HG03060 (cell line): ENCODE data around the gene CFAP47.
"Not testable (repeated sequence)": the region's sequence is repeated elsewhere in the genome, so short reads cannot be mapped to it uniquely, and the experiment has no call there.

Experiments used
- ATAC-seq: cut with Tn5 transposase; IDR thresholded peaks from one replicate; pipeline ENCODE4 v1.9.1; 2021; ENCODE audit warnings: low read depth, moderate number of reproducible peaks; ENCODE audit not compliant: unreplicated experiment

Gene CFAP47, protein sequence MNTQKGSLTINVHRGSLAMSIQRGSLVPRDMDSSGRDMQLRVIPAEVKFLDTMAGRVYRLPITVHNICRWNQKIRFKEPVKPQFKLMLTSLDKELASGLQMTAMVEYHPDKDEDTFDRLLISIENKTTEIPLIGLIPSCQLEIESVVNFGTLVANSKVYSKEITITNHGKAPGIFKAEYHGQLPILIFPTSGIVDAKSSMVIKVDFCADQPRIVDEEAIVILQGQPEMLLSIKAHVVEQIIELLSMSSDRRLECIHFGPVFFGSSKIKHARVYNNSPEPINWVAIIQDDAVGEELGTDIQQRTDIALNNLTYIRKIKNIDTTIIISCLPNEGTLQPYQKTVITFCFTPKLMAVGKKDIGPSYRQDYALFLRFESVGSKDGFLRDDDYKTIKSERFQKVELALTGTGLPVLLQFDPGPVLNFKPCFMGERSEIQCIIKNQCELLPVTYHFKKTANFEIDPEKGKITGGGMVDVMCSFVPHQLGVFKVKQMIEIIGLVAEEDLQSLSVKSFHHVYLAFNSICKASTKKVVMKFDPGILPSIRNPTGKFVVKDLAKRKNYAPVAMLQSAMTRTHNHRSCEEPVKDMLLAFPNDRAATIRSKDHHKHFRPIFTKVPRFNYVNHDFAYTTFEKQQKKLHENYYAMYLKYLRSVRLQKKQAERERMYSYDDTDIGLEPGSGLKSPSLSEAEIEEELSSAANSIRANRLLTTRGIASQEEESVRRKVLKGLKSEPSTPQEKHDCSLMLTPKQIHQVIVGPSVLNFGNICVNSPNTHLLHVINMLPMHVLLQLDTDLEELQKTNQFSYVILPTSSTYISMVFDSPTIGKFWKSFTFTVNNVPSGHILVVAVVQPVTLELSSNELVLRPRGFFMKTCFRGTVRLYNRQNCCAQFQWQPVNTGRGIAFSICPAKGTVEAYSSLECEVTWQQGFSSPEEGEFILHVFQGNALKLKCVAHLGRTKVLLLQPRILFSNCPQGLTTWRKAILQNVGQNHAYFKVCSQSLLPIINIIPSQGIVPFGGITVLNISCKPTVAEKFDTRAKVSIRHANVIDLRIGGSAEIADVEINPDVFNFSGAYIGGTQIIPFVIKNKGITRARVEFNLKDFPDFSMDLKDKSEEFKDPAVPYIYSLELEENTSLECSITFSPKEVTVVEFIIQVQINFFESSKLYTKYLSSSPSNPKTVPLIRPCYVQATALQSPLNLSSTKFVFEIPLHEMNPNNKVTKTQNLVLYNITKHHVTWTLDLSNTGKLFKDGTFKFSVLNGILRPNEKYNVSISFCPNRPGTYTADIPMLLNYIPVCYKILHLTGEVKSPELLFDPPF (N-terminal part only)

DNA sequence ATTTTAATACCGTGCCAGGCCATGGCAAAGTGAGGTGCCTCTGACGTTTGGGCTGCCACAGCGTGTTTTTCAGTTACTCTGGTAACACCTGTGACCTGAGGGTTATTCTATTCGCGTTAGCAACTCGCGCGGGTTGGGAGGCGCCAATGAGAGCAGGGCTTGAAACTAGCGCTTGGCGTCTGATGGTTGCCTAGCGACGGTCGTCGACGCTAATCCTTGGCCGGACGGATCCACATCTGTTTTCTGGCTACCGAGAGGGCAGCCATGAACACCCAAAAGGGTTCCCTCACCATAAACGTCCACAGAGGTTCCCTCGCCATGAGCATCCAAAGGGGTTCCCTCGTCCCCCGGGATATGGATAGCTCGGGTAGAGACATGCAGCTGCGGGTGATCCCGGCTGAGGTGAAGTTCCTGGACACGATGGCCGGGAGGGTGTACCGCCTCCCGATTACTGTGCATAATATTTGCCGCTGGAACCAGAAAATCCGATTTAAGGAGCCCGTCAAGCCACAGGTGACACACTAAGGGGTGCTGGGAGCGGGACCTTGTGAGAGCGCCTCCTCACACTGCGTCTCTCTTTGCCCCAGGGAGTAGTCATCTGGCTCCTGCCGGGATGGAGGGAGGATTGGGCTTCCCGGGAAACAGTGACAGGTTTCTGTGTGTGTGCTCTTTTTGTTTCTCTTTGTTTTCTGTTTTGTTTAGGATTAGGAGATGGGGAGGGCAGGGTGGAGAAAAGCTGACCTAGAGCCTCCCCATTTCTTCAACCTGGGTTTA, at the start of gene CFAP47:
CFAP47 (plus strand) TSS at position 199 of the 774 bp plus-strand sequence; CDS start at position 265, 66 bp downstream.
- ATAC-seq: no peak

GRCh38 chrX:35880601-35881000, 38.9 kb upstream of the CFAP47 start:
- ATAC-seq: no peak

- no peak for ATAC-seq
These were observed 33.4 kb upstream of the CFAP47 start for GRCh38 chrX:35886135-35886534.

DNA sequence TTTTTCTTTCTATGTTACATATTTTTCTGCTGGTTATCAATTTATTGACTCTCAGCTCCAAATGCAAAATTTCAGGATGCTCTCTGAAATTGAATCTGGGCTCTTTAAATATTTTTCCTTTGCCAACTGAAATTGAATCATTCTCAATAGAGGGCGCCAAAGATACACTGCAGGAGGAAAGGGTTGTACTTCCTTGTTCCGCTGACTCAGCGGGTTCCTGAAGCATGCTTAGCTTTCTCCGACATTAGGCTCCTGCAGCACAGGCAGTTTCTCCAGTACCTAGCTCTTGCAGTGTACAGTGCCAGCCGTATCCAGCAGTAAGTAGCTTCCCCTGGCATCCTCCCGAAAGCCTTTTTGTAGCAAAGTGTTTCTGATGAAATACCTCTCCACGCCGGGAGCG, 28.8 kb upstream of the CFAP47 start:
- ATAC-seq: no peak

DNA sequence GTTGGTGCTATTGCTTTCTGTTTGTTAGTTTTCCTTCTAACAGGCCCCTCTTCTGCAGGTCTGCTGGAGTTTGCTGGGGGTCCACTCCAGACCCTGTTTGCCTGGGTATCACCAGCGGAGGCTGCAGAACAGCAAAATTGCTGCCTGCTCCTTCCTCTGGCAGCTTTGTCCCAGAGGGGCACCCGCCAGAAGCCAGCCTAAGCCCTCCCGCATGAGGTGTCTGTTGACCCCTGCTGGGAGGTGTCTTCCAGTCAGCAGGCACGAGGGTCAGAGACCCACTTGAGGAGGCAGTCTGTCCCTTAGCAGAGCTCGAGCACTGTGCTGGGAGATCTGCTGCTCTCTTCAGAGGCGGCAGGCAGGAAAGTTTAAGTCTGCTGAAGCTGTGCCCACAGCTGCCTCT, 67.3 kb downstream of the CFAP47 start:
- ATAC-seq: not testable (repeated sequence)

DNA sequence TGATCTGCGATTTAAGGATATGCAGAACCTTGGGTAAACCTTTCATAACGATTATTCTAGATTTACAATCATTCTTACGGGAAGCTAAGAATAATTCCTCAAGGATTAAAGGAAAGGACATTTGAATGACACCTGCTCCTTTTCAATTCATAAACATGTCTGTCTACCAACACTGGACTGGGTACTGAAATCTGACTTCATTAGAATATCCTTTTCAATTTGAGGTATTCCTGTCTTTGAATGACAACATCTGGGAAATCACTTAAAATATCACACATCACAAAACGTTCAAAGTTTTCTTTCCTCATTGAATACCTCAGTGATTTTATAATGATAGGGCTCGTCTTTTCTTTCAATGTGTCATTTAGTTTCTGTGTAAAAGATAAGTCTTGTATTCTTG, 87.7 kb downstream of the CFAP47 start:
- no peak for ATAC-seq

- no peak for ATAC-seq
These were observed 99.6 kb downstream of the CFAP47 start for GRCh38 chrX:36019125-36019524.

GRCh38 chrX:36035550-36035949, 116.0 kb downstream of the CFAP47 start:
- no peak for ATAC-seq

DNA sequence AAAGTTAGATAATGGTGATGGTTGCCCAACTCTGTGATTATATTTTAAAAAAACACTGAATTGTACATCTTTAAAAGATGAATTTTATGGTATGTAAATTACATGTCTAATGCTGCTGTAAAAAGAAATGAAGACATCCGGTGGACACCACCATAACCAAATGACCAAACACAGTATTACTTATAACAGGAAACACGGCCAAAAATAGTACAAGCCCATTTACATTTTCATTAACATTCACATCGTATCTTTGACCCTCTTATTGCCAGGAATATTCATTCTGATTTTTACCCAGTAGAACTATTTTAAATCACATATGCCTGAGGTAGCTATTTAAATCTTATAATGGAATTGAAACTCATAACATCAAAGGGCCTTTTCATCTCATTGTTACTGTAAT, 143.2 kb downstream of the CFAP47 start:
- no peak for ATAC-seq

DNA sequence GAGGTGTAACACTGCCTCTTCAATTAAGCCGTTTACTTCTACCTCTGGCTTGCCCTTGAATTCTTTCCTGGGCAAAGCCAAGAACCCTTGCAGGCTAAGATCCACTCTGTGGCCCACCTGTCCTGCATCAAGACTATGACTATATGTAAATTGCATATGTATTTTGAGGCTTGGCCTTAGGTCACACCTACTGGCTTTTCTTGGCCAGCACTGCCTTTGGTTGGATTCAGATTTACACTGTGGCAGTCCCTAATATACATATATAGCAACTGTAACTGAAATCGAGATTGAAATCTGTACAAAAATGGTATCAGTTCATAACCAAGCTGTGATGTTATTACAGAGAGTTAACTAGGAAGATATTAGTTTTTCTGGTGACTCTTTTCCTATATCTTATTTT, 151.5 kb downstream of the CFAP47 start:
- no peak for ATAC-seq

GRCh38 chrX:36075009-36075408, 155.5 kb downstream of the CFAP47 start:
- not testable (repeated sequence) for ATAC-seq

DNA sequence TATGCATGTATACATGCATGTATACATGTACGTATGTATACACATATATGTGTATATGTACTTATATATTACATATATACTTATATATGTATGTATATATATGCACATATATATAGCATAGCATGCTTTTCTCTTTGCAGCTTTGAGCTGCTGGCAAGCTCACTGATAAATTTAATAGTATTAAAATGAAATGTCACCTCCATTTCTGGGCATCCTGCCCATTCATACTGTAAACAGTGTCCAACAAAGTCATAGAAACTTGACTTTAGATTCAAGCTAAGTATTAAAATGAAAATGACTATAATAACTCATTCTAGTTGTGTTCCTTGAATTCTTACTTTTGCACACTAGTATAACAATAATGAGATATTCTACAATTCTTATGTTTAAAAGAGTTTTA, 163.7 kb downstream of the CFAP47 start:
- no peak for ATAC-seq

GRCh38 chrX:36087366-36087765, 167.8 kb downstream of the CFAP47 start:
- no peak for ATAC-seq

DNA sequence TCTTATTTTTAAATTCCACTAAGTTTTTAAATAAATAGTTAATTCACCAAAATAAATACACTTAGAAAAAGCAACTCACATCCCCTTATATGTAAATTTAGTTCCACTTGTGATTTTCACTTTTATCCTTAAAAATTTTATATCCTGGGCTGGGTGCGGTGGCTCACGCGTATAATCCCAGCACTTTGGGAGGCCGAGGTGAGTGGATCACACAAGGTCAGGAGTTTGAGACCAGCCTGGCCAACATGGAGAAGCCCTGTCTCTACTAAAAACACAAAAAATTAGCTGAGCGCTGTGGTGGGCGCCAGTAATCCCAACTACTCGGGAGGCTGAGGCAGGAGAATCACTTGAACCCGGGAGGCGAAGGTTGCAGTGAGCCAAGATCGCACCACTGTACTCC, 169.4 kb downstream of the CFAP47 start:
- not testable (repeated sequence) for ATAC-seq

DNA sequence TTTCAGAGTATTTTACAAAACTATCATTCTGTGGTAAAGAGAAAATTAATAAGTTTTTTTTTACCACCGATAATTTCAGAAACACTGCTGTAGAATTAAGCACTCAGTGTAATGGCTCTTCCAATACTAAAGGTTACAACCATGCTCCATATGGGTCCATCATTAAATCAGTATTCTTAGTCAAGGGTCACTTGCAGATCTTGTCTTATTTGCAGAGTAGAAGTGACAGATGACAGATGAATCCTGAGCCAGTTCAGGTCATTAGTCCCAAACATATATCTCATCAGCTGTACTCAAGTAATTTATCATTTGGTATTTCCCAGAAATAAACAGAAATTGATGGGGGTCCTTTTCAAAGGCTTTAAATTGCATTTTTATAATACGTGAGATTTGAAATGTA, 182.9 kb downstream of the CFAP47 start:
- no peak for ATAC-seq

GRCh38 chrX:36116222-36116621, 196.7 kb downstream of the CFAP47 start:
- ATAC-seq: no peak

GRCh38 chrX:36159254-36159653, 239.7 kb downstream of the CFAP47 start:
- no peak for ATAC-seq

- ATAC-seq: no peak
These were observed 240.5 kb downstream of the CFAP47 start for GRCh38 chrX:36160081-36160480.

- ATAC-seq: no peak
These were observed 279.0 kb downstream of the CFAP47 start for GRCh38 chrX:36198575-36198974.

DNA sequence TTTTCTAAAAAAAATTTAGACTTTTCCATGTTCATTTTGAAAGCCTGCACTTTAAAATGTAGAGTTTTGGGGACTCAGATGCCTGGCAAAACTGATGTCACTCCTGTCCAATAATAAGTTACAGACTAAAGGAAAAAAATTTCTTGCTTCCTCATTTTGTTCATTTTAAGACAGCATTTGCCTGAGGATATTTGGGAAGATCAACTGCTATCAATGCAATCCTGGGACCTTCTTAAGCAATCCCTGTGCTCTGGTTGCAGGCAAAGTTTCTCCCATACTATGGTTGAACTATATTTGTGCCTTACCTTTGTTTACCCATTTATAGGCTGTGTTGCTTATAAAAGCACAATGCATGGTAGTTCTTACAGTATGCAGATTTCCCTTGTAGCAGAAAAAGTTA, 280.4 kb downstream of the CFAP47 start:
- no peak for ATAC-seq
